B cell (primary cell): ENCODE measurements around the gene KRTAP17-1. TPM values are rescaled to one million over a fixed set of nuclear protein-coding genes. Genes with fewer than 3 reads are reported as not detected.

Source experiments
- ATAC-seq: fragments of 200-7000 bp; cut with Tn5 transposase; one replicate; pipeline ENCODE4 v1.10.0; 2021; ENCODE audit warnings: low read depth, mild to moderate bottlenecking, moderate number of reproducible peaks, moderate library complexity
- CTCF ChIA-PET: fragments of 350-600 bp; sonication (Branson Sonifier 250); formaldehyde crosslinking; loops from one replicate; lab custom pipeline; 2021; ENCODE audit warnings: antibody characterized with exemption, inconsistent platforms; lab: Charles Lee
- POLR2A ChIA-PET: fragments of 350-600 bp; sonication (Branson Sonifier 250); formaldehyde crosslinking; loops from one replicate; lab custom pipeline; 2021; ENCODE audit warnings: antibody characterized with exemption; lab: Charles Lee
- DNase-seq: peaks from one replicate; pipeline ENCODE4 v3.0.0; 2013
- H2AFZ ChIP-seq: 2 replicates; pipeline ENCODE4 v1.6.1; 2012; ENCODE audit warnings: mild to moderate bottlenecking, low read depth, low read length; ENCODE audit not compliant: insufficient read depth, poor library complexity, severe bottlenecking
- H3K27ac ChIP-seq, 2 donors: 1 replicate in 1 of 2; 2 replicates in 1 of 2; pipeline ENCODE4 v1.5.1; 2012 to 2013; ENCODE audit warnings: low read length in 2 of 2, mild to moderate bottlenecking in 2 of 2, moderate library complexity in 1 of 2
- H3K27me3 ChIP-seq, 4 experiments: fragments of 200-600 bp in 1 of 4; sonication (generic) in 1 of 4; replicated peaks in 1 of 4; 1 replicate in 2 of 4; 2 replicates in 2 of 4; pipeline versions ENCODE4 v1.6.1 to v1.7.0; 2013 to 2016; ENCODE audit warnings: low read length in 3 of 4, mild to moderate bottlenecking in 2 of 4, mixed read lengths in 1 of 4, moderate library complexity in 1 of 4; ENCODE audit not compliant: insufficient read depth in 4 of 4, control insufficient read depth in 3 of 4; ENCODE audit errors: control extremely low read depth in 1 of 4
- H3K36me3 ChIP-seq, 2 experiments: replicated peaks in 1 of 2; 1 replicate in 1 of 2; 2 replicates in 1 of 2; pipeline versions ENCODE4 v1.6.1 to v1.7.1; 2013; ENCODE audit warnings: low read length in 1 of 2; ENCODE audit not compliant: insufficient read depth in 2 of 2, control insufficient read depth in 1 of 2; ENCODE audit errors: control extremely low read depth in 1 of 2, extremely low read depth in 1 of 2
- H3K4me1 ChIP-seq, 2 donors: fragments of 200-600 bp in 1 of 2; sonication (generic) in 1 of 2; 1 replicate in 1 of 2; 2 replicates in 1 of 2; pipeline versions ENCODE4 v1.5.1 to v1.6.1; 2013 to 2017; ENCODE audit warnings: low read length in 2 of 2; ENCODE audit not compliant: control insufficient read depth in 2 of 2, insufficient read depth in 2 of 2
- H3K4me2 ChIP-seq: replicated peaks from 2 replicates; pipeline ENCODE3; 2012; ENCODE audit warnings: mild to moderate bottlenecking, low read depth, low read length; ENCODE audit not compliant: poor library complexity, severe bottlenecking
- H3K4me3 ChIP-seq, 5 experiments: fragments of 200-600 bp in 1 of 5; sonication (generic) in 1 of 5; 1 replicate in 3 of 5; 2 replicates in 2 of 5; pipeline versions ENCODE4 v1.5.1 to v1.7.0; 2011 to 2016; ENCODE audit warnings: low read length in 4 of 5, mild to moderate bottlenecking in 4 of 5, low read depth in 2 of 5, control low read depth in 1 of 5, moderate library complexity in 1 of 5; ENCODE audit not compliant: insufficient read depth in 1 of 5; ENCODE audit errors: control extremely low read depth in 1 of 5, extremely low read depth in 1 of 5
- H3K79me2 ChIP-seq: fragments of 200-600 bp; sonication (generic); one replicate; pipeline ENCODE4 v1.6.0; 2016; ENCODE audit warnings: low read length; ENCODE audit not compliant: control insufficient read depth, insufficient read depth
- H3K9ac ChIP-seq: fragments of 200-600 bp; sonication (generic); 2 replicates; pipeline ENCODE4 v1.6.1; 2017; ENCODE audit warnings: mild to moderate bottlenecking, low read length, moderate library complexity
- H3K9me3 ChIP-seq, 3 donors: one replicate each; pipeline versions ENCODE4 v1.6.1 to v1.7.1; 2013; ENCODE audit warnings: low read length in 2 of 3; ENCODE audit not compliant: control insufficient read depth in 2 of 3, insufficient read depth in 1 of 3; ENCODE audit errors: control extremely low read depth in 1 of 3
- H4K20me1 ChIP-seq: 2 replicates; pipeline ENCODE4 v1.6.0; 2012; ENCODE audit warnings: mild to moderate bottlenecking, low read length; ENCODE audit not compliant: insufficient read depth, control insufficient read depth, poor library complexity, severe bottlenecking
- H3K27ac Mint-ChIP-seq: one replicate; pipeline ENCODE4 v1.8.0; 2021; ENCODE audit warnings: mixed read lengths
- H3K27me3 Mint-ChIP-seq: one replicate; pipeline ENCODE4 v1.8.0; 2021; ENCODE audit warnings: mixed read lengths
- H3K4me1 Mint-ChIP-seq: one replicate; pipeline ENCODE4 v1.8.0; 2021; ENCODE audit warnings: mixed read lengths
- H3K4me3 Mint-ChIP-seq: one replicate; pipeline ENCODE4 v1.8.0; 2021; ENCODE audit warnings: mixed read lengths
- H3K9me3 Mint-ChIP-seq: one replicate; pipeline ENCODE4 v1.8.0; 2022; ENCODE audit warnings: mixed read lengths; ENCODE audit not compliant: insufficient read depth
- EZH2 ChIP-seq: IDR thresholded peaks from 2 replicates; pipeline ENCODE4 v1.6.1; 2012; ENCODE audit warnings: borderline replicate concordance, low read depth, mild to moderate bottlenecking, moderate library complexity, low read length; ENCODE audit not compliant: insufficient read depth, poor library complexity, severe bottlenecking
- WGBS: methylation state at CpG from one replicate; pipeline ENCODE4 v1.1.5; 2013; ENCODE audit warnings: missing lambda C conversion rate; ENCODE audit not compliant: insufficient coverage; 5-methylcytosine and 5-hydroxymethylcytosine counted together
- intact Hi-C: fragments of 100-400 bp; cut with micrococcal nuclease; formaldehyde crosslinking; loops from one replicate; pipeline ENCODE4 v1.10.0; 2022
- polyA plus RNA-seq: library from polyadenylated mRNA; depleted of rRNA; stranded (reverse); fragments of >200 nt; gene quantifications from 2 replicates; pipeline ENCODE4 v1.2.3, GENCODE V29; 2012
- total RNA-seq, 2 donors: library from RNA; stranded (reverse); fragments of 120-200 nt in 1 of 2; gene quantifications; 1 replicate in 1 of 2; 2 replicates in 1 of 2; pipeline versions ENCODE4 v1.2.3 to v1.2.4, GENCODE V29; 2013 to 2022
- TF ChIP-seq, protein P1 (sequence below): fragments of 200-600 bp; IDR thresholded peaks from one replicate; pipeline ENCODE4 v1.8.0; 2022; ENCODE audit warnings: antibody characterized with exemption, mild to moderate bottlenecking

Gene KRTAP17-1
- total and polyA plus RNA-seq, 2 donors (not counting 1 experiment from before 2014, with no cell fraction given): not detected

DNA sequence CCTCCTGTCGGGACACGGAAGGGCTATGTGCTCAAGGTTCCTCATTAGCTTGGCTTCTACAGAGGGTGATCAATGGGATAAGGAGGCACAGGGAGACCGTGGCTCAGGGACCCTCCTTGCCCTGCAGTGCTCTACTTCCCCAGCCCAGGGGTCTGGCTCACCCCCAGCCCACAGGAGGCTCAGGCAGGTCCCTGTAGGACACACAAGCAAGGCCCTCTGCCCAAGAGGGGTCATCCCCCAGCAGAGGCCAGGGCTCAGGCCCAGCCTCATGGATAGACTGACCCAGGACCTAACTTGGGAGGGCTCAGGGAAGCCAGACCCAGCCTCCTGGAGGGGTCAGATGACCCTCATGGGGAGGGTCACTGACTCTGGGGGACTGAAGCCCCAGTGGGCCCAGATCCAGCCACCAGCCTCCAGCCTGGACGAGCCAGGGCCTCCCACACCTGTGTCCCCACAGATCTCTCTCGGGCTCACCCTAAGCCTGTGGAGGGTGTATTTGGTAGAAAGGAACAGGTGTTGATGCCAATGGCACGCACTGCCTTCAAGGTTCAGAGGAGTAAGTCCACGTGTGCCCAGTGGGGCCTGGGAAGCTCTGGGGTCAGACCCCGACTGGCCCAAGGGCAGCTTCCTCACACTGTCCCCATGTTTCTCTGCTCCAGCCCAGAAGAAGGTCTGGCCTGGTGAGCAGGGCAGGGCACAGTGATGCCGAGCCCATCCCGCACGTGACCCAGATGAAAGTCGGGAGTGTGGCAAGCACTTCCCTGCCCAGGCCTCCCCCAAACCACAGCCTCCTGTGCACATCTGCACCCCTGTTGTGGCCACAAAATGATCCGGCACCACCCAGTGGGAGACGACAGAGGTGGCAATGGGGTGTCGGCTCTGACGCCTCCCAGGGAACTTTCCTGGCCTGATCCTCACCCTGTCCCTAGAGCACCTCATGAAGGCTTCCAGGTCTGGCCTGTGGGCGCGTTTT, 10.9 kb upstream of the KRTAP17-1 start:
- peaks cover 0 to 5% (median 0%) of the 10 kb centered on the region in 4 experiments for H3K27me3 ChIP-seq
- WGBS: 72% methylated on average over 18 of the region's 18 CpGs
- H3K9me3 ChIP-seq: no peaks in the 10 kb centered on the region
- no peaks in the 10 kb centered on the region for H3K79me2 ChIP-seq
- no peak overlapping the region for H3K4me2 ChIP-seq
- no peak overlapping the region for H3K9ac ChIP-seq
- peaks cover 0 to 4% of the 10 kb centered on the region in 2 donors for H3K4me1 ChIP-seq
- CTCF ChIA-PET: no interaction called here
- Mint-ChIP-seq H3K27ac (no peak overlapping the region), H3K9me3 (no peaks in the 10 kb centered on the region), H3K4me1 (peaks cover 3% of the 10 kb centered on the region), H3K4me3 (no peak overlapping the region), H3K27me3 (peaks cover 4% of the 10 kb centered on the region)
- POLR2A ChIA-PET: no interaction called here
- no peak for ATAC-seq
- H3K4me3 ChIP-seq: no peak overlapping the region
- no peaks in the 10 kb centered on the region for H4K20me1 ChIP-seq
- H3K36me3 ChIP-seq: no peaks in the 10 kb centered on the region
- intact Hi-C loops: loop anchor here (10.0 kb wide), 1 partner anchor 522 kb away; no protein-coding TSS in a partner anchor
- no peak overlapping the region for H3K27ac ChIP-seq
- DNase-seq: no peak
- no peak for TF ChIP-seq EZH2
- TF ChIP-seq, protein P1, sequence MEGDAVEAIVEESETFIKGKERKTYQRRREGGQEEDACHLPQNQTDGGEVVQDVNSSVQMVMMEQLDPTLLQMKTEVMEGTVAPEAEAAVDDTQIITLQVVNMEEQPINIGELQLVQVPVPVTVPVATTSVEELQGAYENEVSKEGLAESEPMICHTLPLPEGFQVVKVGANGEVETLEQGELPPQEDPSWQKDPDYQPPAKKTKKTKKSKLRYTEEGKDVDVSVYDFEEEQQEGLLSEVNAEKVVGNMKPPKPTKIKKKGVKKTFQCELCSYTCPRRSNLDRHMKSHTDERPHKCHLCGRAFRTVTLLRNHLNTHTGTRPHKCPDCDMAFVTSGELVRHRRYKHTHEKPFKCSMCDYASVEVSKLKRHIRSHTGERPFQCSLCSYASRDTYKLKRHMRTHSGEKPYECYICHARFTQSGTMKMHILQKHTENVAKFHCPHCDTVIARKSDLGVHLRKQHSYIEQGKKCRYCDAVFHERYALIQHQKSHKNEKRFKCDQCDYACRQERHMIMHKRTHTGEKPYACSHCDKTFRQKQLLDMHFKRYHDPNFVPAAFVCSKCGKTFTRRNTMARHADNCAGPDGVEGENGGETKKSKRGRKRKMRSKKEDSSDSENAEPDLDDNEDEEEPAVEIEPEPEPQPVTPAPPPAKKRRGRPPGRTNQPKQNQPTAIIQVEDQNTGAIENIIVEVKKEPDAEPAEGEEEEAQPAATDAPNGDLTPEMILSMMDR: no peak
- no peak overlapping the region for H2AFZ ChIP-seq

DNA sequence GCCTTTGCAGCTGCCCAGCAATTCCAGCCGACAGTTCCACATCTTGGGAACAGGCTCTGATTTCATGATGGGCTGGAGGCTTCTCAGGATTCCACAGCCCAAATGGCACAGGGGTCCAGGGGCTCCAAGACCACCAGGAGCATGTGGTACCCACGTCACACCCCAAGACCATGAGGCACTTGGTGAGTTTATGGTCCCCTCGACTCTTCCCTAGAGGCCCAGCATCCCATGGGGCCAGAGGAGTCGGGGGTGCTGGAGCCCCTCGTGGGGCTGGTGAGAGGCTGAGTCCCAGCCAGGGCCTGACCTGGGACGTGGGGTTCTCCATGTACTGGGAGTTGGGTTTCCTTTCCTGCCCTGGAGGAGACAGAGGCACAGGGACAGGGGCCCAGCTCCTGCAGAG, 10.1 kb upstream of the KRTAP17-1 start:
- 79% methylated on average over 6 of the region's 6 CpGs for WGBS
- intact Hi-C loops: loop anchor here (10.0 kb wide), 1 partner anchor 521 kb away; no protein-coding TSS in a partner anchor
- Histone ChIP-seq H3K4me1 (peaks cover 0 to 4% of the 10 kb centered on the region in 2 donors), H3K36me3 (no peaks in the 10 kb centered on the region), H3K27ac (no peak overlapping the region), H4K20me1 (no peaks in the 10 kb centered on the region), H3K79me2 (no peaks in the 10 kb centered on the region), H2AFZ (no peak overlapping the region), H3K9me3 (peaks cover 0 to 2% (median 0%) of the 10 kb centered on the region in 3 donors), H3K27me3 (peaks cover 0 to 5% (median 0%) of the 10 kb centered on the region in 4 experiments), H3K9ac (no peak overlapping the region), H3K4me2 (no peak overlapping the region), H3K4me3 (no peak overlapping the region)
- H3K27me3 Mint-ChIP-seq: peaks cover under 1% of the 10 kb centered on the region
- ChIA-PET CTCF (interaction anchor here (0.6 kb wide), 1 partner anchor 323 kb away, joined by 5 read pairs; no protein-coding TSS in a partner anchor), POLR2A (no interaction called here)
- H3K9me3 Mint-ChIP-seq: no peaks in the 10 kb centered on the region
- no peak for ATAC-seq
- TF ChIP-seq EZH2: no peak
- TF ChIP-seq, protein P1: no peak
- no peak overlapping the region for H3K27ac Mint-ChIP-seq
- no peak overlapping the region for H3K4me3 Mint-ChIP-seq
- DNase-seq: no peak
- peaks cover 3% of the 10 kb centered on the region for H3K4me1 Mint-ChIP-seq
